NCI-H1436 (cell line): ENCODE data around the gene TSKS.
A peak's percentile ranks its signal among the peaks of the same experiment; 100 is the strongest.
"Not testable (repeated sequence)": the region's sequence is repeated elsewhere in the genome, so short reads cannot be mapped to it uniquely, and the experiment has no call there.

ENCODE experiments used
- DNase-seq: peaks from one replicate; lab custom pipeline; 2025; lab: John Stamatoyannopoulos, UW

The TSKS gene

GRCh38 chr19:49766930-49767299 is 3.8 kb upstream of the TSKS start, which contains the start of gene AP2A1:
AP2A1 (plus strand) TSS chr19:49767001; CDS start chr19:49767134, 133 bp downstream.
- DNase-seq = no peak

- peak; percentile 100 for DNase-seq
These were observed 3.2 kb upstream of the TSKS start for GRCh38 chr19:49766007-49766929.

- no peak for DNase-seq
These were observed 1.2 kb upstream of the TSKS start for GRCh38 chr19:49764341-49764740.

DNA sequence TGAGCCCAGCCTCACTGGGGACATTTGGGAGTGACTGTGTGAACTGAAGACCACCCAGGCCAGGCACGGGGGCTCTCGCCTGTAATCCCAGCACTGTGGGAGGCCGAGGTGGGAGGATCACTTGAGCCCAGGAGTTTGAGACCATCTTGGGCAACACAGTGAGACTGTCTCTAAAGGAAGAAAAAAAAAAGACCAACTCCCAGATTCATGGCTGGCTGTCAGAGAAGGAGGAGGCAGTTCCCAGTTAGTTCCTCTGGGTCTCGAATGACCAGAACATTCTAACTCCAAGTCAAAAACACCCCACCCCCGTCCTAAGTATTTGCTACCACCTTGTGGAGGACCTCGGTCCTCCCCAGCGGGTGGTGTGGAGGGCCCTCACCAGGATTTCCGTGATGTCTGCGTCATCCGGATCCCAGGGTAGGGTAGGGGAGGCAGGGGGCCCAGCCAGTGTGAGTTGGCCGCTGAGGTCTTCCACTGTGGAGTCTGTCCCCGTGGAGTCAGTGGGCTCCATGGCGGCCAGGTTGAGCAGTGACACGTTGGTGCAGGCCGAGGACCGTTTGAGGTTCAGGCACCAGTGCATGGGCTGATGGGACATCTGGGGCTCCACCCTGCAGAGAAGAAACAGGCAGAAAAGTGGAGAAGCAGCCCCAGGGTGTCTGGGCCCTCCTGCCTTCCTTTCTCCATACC is 1.3 kb downstream of the TSKS start:
- DNase-seq = no peak

DNA sequence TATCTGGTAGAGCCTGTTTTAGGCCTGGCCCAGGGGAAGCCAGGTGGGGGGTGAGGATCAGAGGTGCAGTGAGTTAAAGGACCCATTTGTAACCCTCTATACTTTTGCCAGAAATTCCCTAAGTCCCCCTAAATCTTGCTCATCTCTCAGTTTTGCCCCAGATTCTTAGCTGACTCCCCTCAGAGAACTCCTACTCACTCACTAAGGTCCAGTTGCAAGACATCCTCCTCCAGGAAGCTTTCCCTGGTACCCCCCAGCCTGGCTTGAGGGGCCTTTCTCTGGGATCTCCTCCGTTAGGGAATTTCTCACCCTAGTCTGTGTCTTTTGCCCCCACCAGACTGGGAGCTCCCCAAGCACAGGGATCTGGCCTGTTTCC is 1.9 kb downstream of the TSKS start:
- no peak for DNase-seq

- no peak for DNase-seq
These were observed 4.8 kb downstream of the TSKS start for GRCh38 chr19:49758292-49758691.

GRCh38 chr19:49755956-49756355 is 7.2 kb downstream of the TSKS start:
- DNase-seq = no peak

GRCh38 chr19:49752701-49753100 is 10.4 kb downstream of the TSKS start:
- DNase-seq = no peak

GRCh38 chr19:49749771-49750170 is 13.3 kb downstream of the TSKS start:
- DNase-seq = no peak

DNA sequence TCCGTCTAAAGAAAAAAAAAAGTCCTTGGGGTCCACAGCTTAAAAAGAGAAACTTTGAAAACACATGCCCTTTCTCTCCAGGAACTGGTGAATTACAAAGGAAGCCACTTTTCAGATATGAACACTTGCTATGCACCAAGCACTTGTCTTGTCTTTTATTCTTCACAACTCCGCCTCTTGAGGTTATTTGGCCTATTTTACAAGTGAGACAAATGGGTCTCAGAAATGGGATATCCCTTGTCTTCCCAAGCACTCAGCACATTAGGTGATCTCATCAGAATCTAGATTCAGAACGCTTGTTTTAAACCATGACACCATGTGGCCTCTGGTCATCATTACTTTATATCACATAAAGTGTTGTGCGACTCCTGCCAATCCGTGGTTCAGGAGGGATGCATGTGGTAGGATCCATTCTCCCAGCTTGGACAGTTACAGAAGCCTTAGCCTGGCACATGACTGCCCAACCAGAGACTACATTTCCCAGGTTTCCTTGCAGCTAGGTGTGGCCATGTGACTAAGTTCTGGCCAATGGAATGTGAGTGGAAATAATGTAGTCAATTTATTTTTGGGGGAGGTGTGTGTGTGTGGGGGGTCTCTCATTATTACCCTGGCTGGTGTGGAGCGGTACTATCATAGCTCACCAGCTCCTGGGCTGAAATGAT is 13.9 kb downstream of the TSKS start:
- no peak for DNase-seq

GRCh38 chr19:49746206-49746958 is 16.7 kb downstream of the TSKS start:
- DNase-seq = peak; percentile 49

DNA sequence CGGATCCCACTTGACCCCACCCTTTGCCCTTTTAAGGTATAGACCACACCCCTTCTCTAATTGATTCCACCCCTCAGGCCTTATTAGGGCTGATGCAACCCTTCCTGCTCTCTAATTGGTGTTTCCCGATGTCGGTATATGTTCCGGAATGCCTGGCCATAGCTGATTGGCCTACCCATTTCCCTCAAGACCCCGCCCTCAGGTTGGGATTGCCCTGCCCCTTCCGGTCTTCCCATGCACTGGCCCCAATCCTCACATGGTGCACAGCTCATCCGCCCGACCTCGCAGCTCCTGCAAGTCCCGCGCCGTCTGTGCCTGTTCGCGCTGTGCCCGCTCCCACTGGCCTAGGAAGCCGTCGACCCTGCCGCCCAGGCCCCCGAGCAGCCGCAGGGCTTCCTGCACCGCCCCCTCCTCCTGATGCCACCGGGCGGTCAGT is 18.1 kb downstream of the TSKS start:
- DNase-seq = no peak

- DNase-seq = no peak
These were observed 21.8 kb downstream of the TSKS start for GRCh38 chr19:49741210-49741844.

DNA sequence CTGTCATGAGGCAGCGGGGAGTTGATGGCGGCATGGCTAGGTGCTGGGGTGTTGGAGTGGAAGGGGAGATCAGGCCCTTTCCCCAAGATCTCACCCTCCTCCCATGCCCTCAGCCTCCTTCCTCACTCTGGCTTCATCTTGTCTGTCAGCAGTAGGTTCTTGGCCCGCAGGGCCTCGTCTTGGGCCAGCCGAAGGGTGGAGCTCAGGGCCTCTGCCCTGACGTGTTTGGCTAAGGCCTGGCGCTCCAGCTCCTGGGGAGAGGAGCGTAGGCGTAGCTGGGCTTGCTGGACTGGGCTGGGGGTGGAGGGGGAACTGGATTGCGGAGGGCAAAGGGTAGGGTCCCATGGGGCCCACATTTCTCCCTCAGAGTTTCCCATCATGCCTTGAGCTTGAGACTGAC is 23.2 kb downstream of the TSKS start:
- DNase-seq = no peak

DNA sequence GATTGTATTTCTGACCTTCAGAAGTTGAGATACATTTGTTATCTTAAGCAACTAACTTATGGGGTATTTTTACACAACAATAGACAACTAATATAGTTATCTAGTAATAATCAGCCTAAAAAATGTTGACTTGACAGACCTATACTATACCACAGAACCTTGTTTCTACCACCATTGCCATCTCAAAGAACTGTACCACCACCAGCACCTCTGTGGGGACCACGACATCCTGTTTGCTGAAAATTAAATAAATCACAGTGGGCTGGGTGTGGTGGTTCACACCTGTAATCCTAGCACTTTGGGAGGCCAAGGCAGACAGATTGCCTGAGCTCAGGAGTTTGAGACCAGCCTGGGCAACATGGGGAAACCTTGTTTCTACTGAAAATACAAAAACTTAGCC is 24.0 kb downstream of the TSKS start:
- no peak for DNase-seq

DNA sequence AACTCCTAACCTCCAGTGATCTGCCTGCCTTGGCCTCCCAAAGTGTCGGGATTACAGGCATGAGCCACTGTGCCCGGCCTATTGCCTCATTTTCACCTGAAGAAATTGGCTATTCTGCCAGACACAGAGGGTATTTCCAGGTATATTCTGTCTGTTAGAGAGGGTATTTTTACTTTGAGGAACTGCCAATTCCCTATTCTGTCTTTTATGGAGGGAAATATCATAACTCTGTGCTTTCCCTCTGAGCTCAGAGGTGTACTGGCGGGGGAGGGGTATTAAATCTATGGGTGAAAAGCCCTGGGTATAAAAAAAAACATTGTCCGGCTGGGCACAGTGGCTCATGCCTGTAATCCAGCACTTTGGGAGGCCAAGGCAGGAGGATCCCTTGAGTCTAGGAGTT is 24.8 kb downstream of the TSKS start:
- no peak for DNase-seq

GRCh38 chr19:49730166-49730565 is 32.9 kb downstream of the TSKS start:
- no peak for DNase-seq

DNA sequence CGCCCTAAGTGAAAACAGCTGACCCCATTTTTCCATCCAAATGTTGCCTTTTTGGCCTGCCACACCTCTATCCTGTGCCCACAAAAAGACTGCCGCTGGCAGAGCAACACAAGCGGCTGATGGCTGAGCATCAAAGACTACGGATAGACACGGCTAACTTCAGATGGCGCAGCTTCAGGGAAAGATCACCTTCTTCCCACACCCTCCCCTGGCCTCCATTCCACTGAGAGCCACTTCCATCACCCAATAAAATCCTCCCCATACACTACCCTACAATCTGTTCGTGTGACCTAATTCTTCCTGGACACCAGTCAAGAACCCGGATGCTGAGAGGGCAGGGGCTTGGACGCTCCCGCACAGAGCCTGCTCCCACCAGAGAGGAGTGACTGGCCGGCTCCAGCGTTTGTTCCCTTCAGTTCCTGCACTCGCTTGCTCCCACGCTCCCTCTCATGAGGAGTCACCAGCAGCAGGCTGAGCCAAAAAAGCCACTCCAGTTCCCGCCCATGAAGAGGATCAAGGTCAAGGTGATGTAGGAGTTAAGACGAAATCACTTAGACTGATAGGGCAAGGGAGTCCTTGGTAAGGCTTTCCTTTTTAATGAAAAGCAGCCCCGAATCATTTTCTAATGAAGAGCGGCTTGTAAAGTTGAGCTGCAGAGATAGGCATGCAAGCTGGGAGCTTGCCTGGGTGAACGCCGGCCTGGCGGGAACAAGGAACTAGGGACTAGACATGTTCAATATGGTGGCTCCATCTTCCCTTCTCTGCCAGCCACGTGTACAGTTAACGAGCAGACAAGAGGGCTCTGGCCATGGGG is 35.7 kb downstream of the TSKS start:
- DNase-seq = no peak

- DNase-seq = not testable (repeated sequence)
These were observed 43.7 kb downstream of the TSKS start for GRCh38 chr19:49719420-49719819.

DNA sequence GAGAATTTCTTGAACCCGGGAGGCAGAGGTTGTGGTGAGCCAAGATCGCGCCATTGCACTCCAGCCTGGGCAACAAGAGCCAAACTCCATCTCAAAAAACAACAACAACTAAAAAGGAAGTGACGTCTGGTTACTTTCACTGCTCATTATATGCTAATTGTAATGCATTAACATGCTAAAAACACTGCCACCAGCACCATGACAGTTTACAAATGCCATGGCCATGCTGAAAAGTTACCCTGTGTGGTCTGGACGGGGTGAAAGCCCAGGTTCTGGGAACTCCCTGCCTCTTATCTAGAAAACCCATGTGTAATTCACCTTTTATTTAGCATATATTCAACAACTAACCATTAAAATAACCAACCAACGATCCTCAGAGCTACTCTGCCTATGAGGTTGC is 44.1 kb downstream of the TSKS start:
- no peak for DNase-seq

DNA sequence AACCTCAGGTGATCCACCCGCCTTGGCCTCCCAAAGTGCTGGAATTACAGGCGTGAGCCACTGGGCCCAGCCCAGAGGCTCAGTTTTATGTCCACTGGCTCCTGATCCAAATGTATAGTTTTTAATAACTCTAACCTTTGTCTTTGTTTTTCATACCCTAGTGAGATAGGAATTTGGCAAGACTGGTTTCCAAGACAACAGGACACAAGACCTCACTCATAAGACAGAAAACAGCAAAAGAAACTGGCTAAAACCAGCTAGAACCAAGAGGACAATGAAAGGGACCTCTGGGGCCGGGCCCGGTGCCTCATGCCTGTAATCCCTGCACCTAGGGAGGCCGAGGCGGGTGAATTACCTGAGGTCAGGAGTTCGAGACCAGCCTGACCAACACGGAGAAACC is 44.6 kb downstream of the TSKS start:
- no peak for DNase-seq
